ENCODE results near the gene DAPK2. TPM values are rescaled to one million over a fixed set of nuclear protein-coding genes. Genes with fewer than 3 reads are reported as not detected.

The DAPK2 gene
- total RNA-seq, 4 donors from 2014 or later: 12.0 to 49.8 (median 25.6) TPM

DNA sequence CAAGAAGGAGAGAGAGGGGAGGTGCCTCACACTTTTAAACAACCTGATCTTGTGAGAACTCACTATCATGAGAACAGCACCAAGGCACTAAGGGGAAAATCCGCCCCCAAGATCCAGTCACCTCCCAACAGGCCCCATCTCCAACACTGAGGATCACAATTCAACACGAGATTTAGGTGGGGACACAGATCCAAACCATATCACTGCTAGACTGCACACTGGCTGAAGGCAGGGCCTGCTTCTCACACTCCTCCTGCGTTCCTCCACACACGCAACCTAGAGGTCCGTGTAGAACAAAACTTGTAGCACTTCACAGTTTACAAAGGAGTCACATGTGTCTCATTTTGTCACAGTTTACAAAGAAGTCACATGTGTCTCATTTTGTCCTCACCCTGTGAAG, 97.8 kb downstream of the DAPK2 start:
- ATAC-seq (ENCODE audit: low FRiP score): no peak
- no peak for DNase-seq (ENCODE audit: low spot score)
- TF ChIP-seq, protein P1, sequence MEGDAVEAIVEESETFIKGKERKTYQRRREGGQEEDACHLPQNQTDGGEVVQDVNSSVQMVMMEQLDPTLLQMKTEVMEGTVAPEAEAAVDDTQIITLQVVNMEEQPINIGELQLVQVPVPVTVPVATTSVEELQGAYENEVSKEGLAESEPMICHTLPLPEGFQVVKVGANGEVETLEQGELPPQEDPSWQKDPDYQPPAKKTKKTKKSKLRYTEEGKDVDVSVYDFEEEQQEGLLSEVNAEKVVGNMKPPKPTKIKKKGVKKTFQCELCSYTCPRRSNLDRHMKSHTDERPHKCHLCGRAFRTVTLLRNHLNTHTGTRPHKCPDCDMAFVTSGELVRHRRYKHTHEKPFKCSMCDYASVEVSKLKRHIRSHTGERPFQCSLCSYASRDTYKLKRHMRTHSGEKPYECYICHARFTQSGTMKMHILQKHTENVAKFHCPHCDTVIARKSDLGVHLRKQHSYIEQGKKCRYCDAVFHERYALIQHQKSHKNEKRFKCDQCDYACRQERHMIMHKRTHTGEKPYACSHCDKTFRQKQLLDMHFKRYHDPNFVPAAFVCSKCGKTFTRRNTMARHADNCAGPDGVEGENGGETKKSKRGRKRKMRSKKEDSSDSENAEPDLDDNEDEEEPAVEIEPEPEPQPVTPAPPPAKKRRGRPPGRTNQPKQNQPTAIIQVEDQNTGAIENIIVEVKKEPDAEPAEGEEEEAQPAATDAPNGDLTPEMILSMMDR (IDR thresholded peaks at IDR 0.05): no peak

DNA sequence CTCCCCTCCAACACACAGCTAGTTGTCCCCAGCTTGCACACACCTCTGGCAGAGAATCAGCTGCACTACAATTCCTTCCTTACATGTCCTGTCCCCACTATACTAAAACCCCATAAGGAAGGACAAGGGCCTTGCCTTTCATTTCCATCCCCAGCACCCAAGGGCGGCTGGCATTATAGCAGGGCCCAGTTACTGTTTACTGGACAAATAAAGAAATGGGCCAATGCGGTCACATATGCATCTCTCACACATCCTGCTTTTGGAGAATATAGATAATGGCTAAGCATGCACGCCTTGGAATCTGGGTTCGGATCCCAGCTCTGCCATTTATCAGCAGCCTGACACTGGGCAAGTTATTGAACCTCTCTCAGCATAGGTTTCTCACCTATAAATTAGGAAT, 99.1 kb downstream of the DAPK2 start:
- TF ChIP-seq, protein P1 (IDR thresholded peaks at IDR 0.05): no peak
- no peak for ATAC-seq (ENCODE audit: low FRiP score)
- DNase-seq (ENCODE audit: low spot score): no peak

DNA sequence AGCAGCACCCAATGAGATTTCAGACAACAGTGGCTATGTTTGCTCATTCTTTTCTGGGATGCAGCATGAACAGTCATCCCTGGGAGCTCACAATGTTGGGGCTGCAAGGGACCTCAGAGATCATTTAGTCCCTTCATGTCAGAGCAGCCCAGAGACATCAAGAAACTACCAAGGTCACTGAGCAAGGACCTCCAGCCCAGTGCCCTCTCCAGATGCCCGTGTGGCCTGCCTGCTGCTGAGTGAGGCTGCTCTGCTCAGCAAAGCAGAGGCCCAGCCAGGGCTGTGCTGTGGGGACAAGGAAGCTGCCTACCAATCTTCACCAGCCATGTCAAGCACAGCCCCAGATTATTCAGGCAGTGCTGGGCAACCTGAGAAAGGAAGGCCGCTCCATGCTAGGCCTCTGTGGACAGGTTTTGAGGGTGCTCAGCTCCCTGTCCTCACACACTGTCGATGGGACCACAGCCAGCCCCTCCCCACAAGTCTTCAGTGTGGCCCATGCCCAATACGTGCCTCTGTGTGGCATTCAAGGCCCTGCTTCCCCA, 99.7 kb downstream of the DAPK2 start:
- no peak for ATAC-seq (ENCODE audit: low FRiP score)
- TF ChIP-seq, protein P1 (IDR thresholded peaks at IDR 0.05): no peak
- DNase-seq (ENCODE audit: low spot score): no peak

DNA sequence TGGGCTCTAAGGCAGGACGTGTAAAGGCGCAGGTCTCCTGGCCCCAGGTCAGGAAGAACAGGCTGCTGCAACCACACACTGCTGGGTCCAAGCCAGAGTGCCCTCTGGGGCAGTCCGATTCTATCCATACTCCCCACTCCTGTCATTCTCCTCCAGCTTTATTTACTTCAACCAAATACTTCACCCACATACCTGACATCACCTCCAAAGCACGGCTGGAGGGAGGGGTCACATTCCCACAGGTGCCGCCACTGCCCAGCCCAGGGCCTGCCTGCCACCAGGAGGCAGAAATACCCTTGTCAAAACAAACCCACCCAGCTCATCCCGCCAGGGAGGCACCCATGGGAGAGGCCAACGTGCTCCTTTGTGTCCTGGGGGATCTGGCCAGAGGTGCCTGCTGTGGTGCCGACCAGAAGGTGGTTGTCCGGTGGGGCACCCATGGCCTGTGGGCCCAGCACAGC, 100.4 kb downstream of the DAPK2 start:
- TF ChIP-seq, protein P1 (IDR thresholded peaks at IDR 0.05): no peak
- ATAC-seq (ENCODE audit: low FRiP score) (no peak), DNase-seq (ENCODE audit: low spot score) (no peak)

DNA sequence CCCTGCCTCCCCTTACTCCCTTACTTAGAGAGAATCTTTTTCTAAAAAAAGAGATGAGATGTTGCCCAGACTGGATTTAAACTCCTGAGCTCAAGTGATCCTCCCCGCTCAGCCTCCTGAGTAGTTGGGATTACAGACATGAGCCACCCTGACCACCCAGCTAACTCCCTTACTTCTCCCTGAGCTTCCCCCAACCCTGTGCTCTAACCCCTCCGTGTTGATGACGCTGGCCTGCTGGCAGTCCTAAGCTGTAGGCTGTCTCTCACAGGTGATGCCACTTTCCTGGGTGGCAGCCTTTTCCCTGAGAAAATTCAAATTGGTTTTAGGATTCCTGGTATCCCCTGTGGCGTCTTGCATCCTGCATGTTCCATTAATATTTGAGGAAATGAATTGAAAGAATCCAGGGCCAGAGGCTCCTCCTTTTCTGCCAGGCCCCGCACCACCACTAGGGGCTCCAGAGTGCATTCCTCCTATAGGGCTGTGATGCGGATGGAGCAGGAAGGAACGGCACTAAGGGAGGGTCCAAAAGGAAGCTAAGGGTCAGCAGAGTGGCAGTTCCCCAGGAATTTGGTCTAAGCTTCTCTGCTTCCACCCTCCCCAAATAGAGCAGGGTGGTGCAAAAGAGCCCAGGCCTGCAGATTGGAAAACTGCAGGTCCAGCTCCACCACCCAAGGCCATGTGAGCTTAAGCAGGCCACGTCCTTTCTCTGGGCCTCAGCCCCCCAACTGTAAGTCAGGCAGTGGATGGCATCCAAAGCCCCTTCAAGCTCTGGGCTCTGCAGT, 101.1 kb downstream of the DAPK2 start:
- peak; percentile 62 for DNase-seq (ENCODE audit: low spot score)
- TF ChIP-seq, protein P1 (IDR thresholded peaks at IDR 0.05): peak in 2 of 3 donors; percentile 19 to 52
- peak; percentile 70 for ATAC-seq (ENCODE audit: low FRiP score)

DNA sequence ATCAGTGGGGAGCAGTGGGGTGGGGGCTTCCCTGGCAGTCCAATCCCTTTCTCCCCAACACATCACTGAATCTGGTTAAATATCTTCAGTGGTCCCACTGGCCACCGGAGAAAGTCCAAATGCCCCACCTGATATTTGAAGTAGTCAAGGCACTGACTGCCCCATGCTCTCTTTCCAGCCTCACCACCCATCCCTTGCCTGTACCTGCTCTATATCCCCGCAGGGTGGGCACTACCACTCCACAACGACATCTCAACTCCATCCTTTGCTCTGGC, 101.7 kb downstream of the DAPK2 start:
- TF ChIP-seq, protein P1 (IDR thresholded peaks at IDR 0.05): no peak
- no peak for ATAC-seq (ENCODE audit: low FRiP score)
- no peak for DNase-seq (ENCODE audit: low spot score)
